GM21390 (cell line): ENCODE results near the gene CASP3.
"Not testable (repeated sequence)": the region's sequence is repeated elsewhere in the genome, so short reads cannot be mapped to it uniquely, and the experiment has no call there.

ENCODE experiments used
- ATAC-seq: cut with Tn5 transposase; IDR thresholded peaks from one replicate; pipeline ENCODE4 v1.9.1; 2021; ENCODE audit not compliant: unreplicated experiment

Gene CASP3

GRCh38 chr4:184636144-184636543 is 13.1 kb downstream of the CASP3 start:
- no peak for ATAC-seq

- ATAC-seq, result no peak
These were observed 13.9 kb downstream of the CASP3 start for GRCh38 chr4:184635381-184635780.

DNA sequence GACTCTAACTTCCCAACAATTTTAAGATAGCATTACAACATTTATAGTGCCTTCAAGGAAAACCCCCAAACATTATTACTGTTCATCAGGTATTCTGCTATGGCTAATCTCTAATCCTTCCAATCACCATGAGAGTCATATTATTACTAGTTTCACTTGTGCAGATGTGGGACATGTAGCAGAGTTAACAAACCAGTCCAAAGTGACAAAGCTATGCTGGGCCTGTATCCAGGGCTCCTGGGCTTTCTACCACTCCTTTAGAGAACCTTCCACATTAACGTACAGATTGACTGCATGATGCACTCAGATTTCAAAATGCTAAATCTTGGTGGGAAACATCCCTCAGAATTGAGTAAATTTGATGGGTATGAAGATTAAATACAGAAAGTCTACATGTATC is 16.4 kb downstream of the CASP3 start:
- no peak for ATAC-seq

- no peak for ATAC-seq
These were observed 21.1 kb downstream of the CASP3 start for GRCh38 chr4:184628103-184628502.

DNA sequence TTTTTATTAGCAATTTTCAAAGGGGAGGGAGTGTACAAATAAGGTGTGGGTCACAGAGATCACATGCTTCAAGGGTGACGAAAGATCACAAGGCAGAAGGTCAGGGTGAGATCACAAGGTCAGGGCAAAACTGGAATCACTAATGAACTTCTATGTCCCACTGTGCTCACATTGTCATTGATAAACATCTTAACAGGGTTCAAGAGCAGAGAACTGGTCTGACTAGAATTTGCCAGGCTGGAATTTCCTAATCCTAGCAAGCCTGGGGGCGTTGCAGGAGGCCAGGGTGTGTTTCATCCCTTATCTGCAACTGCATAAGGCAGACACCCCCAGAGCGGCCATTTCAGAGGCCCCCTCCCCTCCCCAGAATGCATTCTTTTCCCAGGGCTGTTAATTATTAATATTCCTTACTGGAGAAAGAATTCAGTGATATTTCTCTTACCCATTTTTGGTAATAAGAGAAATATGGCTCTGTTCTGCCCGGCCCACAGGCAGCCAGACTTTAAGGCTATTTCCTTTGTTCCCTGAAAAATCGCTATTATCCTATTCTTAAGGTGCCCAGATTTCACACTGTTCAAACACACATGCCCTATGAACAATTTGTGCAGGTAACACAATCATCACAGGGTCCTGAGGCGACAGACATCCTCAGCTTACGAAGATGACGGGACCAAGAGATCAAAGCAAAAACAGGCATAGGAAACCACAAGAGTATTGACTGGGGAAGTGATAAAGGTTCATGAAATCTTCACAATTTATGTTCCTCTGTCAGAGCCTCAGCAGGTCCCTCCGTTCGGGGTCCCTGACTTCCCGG is 23.3 kb downstream of the CASP3 start:
- not testable (repeated sequence) for ATAC-seq

- no peak for ATAC-seq
These were observed 24.2 kb downstream of the CASP3 start for GRCh38 chr4:184624972-184625554.

- ATAC-seq, result not testable (repeated sequence)
These were observed 24.7 kb downstream of the CASP3 start for GRCh38 chr4:184624504-184624903.

DNA sequence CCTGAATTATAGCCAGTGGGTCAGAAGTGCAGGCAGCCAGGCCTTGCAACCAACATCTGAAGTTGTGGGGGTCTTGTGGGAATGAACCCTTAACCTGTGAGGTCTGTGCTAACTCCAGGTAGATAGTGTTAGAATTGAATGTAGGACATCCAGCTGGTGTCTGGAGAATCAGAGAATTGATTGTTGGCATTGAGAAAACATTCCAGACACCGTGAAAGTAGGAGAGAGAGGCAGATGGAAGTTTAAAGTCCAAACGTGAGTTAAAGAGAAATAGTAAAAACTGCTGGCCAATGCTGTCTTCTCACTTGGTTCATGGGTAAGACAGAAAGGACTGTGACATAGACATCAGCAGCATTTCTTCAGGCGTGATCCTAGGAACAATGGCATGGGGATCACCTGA is 27.7 kb downstream of the CASP3 start:
- ATAC-seq, result no peak

GRCh38 chr4:184620212-184620867 is 28.9 kb downstream of the CASP3 start:
- ATAC-seq, result no peak

DNA sequence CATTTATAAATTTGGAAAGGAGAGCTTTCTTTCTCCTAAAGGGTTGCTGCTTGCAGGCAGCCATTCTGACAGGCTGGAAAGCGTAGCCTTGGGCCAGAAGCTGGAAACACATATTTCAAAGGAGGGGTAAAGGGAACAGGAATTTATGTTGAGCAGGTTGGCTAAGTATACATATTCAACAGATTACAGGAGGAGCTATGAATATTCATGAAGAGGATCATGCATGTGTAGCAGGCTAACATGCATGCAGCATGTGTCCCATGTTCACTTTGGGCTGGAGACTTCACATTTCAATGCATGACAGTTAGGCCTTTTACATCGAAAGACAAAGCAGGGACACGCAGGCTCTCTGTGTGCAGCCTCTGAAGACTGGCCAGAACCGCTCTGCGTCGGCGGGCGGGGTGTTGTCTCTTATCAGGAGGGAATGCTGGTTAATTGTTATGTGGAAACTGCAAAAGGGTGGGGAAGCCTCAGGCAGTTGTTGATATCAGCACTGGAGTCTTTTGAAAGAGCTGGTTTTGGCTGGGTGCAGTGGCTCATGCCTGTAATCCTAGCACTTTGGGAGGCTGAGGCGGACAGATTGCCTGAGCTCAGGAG is 31.5 kb downstream of the CASP3 start:
- no peak for ATAC-seq

- peak; percentile 88 for ATAC-seq
These were observed 32.4 kb downstream of the CASP3 start for GRCh38 chr4:184616633-184617551.

DNA sequence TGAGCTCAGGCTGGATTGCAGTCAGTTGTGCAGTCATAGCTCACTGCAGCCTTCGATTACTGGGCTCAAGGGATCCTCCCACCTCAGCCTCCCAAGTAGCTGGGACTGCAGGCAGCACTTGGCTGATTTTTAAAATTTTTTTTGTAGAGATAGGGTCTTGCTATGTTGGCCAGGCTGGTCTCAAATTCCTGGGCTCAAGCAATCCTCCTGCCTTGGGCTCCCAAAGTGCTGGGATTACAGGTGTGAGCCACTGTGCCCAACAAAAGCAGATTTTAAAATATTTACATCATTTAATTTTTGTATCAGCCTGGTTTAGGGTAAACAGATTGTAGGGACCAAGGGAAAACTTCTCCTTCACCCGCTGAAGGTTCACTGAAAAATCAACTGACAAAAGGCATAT is 33.1 kb downstream of the CASP3 start:
- ATAC-seq, result not testable (repeated sequence)

DNA sequence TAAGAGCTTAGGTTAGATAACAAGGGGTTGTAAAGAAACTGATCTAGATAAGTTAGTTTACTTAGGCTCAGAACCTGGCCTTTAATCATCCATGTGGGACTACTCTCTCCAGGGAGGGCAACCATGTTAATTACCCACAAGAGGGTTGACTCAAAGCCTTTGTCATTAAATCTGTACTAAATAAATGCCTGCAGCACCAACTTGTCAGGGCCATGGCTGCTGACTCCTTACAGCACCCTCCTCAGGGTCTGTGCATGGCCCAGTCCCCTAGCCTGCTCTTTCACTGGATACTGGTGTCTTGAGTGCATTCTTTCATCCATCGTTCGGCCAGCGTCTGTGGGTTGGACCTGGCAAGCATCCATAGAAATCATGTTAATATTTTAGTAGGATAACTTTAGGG is 34.7 kb downstream of the CASP3 start:
- ATAC-seq, result no peak

GRCh38 chr4:184613405-184613804 is 35.8 kb downstream of the CASP3 start:
- ATAC-seq, result no peak

GRCh38 chr4:184612074-184612473 is 37.2 kb downstream of the CASP3 start:
- no peak for ATAC-seq

- ATAC-seq, result not testable (repeated sequence)
These were observed 41.8 kb downstream of the CASP3 start for GRCh38 chr4:184607429-184607828.

DNA sequence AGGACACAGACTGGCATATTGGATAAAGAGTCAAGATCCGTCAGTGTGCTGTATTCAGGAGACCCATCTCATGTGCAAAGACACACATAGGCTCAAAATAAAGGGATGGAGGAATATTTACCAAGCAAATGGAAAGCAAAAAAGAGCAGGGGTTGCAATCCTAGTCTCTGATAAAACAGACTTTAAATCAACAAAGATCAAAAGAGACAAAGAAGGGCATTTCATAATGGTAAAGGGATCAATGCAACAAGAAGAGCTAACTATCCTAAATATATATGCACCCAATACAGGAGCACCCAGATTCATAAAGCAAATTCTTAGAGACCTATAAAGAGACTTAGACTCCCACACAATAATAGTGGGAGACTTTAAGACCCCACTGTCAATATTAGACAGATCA is 46.4 kb downstream of the CASP3 start:
- not testable (repeated sequence) for ATAC-seq

GRCh38 chr4:184600982-184601381 is 48.3 kb downstream of the CASP3 start:
- ATAC-seq, result not testable (repeated sequence)

DNA sequence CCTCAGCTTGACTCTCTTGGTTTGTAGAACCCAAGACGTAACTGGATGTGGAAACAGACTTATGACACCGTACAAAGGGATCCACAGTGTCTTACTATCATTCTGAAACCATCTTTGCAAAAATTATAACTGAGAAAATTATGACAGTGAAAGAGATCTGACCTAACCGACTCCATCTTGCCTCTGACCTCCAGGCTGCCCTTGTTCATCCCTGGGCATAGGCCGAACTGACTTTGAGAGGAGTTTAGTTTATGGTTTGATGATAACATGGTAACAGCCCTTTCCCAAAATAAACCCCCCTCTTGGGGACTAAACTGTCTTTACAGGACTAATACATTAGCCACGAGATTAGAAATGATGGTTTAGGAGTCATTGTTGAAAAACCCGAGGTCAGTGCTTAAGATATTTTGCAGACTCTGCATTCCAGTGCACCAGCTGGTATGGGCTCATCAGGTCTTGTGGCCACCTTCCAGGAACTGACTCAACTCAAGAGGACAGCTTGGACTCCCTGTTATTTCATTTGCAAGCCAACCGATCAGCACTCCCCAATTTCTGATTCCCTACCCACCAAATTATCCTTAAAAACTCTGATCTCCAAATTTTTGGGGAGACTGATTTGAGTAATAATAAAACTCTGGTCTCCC is 49.6 kb downstream of the CASP3 start:
- ATAC-seq, result no peak
